HG03457 (cell line): Measurements from ENCODE around the gene KLRK1.
A peak's percentile ranks its signal among the peaks of the same experiment; 100 is the strongest.
"Not testable (repeated sequence)": the region's sequence is repeated elsewhere in the genome, so short reads cannot be mapped to it uniquely, and the experiment has no call there.

Experiments used
- ATAC-seq: cut with Tn5 transposase; IDR thresholded peaks from one replicate; pipeline ENCODE4 v1.9.1; 2021; ENCODE audit warnings: moderate number of reproducible peaks; ENCODE audit not compliant: unreplicated experiment

The KLRK1 gene

DNA sequence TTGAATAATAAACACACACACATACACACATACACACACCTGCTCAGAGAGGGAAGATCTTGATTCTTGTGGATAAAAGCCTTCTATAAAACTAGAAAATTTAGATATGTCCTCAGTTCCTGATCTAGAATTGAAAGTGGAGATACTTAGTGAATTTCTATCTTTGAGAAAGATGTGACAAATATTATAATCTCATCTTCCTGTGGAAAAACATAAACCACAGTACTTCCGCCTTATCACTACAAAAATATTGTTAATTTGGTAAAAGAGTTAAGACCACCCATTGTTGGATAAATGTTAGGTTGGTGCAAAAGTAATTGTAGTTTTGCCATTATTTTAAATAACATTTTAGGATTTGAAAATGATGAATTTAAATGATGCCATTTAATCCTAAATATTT lies at the start of gene KLRK1:
KLRK1 (minus strand) TSS at position 138 of the 400 bp plus-strand sequence. CDS start 1,231 bp downstream, outside the sequence.
- ATAC-seq, result no peak

DNA sequence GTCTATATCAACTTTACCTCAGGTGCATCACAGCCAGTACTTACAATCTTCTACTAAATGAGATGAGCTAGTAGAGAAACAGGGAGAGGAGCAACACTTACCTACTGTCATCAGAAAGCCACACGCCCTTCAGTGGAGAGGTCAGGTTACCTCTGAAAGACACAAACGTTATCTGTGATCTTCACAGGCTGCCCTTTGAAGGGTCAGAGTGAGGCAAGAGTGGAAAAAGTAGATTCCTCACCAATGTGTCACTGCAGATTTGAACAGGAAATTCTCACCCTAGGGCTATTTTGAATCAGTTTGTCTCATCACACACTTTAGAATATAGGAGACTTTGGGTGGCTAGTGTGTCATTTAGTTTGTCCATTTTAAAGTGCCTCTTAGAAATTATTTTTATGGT lies 47.8 kb upstream of the KLRK1 start:
- ATAC-seq, result not testable (repeated sequence)

GRCh38 chr12:10435816-10436215 lies 46.0 kb upstream of the KLRK1 start, which contains the start of gene KLRC2:
KLRC2 (minus strand) TSS chr12:10436010; CDS start chr12:10435986, 24 bp downstream.
- not testable (repeated sequence) for ATAC-seq

GRCh38 chr12:10430623-10431022 lies 40.8 kb upstream of the KLRK1 start:
- not testable (repeated sequence) for ATAC-seq

- ATAC-seq, result not testable (repeated sequence)
These were observed 36.1 kb upstream of the KLRK1 start for GRCh38 chr12:10425938-10426337.

- ATAC-seq, result not testable (repeated sequence)
These were observed 34.5 kb upstream of the KLRK1 start for GRCh38 chr12:10424260-10424899.

DNA sequence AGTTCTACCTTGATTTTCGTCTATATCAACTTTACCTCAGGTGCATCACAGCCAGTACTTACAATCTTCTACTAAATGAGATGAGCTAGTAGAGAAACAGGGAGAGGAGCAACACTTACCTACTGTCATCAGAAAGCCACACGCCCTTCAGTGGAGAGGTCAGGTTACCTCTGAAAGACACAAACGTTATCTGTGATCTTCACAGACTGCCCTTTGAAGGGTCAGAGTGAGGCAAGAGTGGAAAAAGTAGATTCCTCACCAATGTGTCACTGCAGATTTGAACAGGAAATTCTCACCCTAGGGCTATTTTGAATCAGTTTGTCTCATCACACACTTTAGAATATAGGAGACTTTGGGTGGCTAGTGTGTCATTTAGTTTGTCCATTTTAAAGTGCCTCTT lies 32.3 kb upstream of the KLRK1 start:
- ATAC-seq, result not testable (repeated sequence)

DNA sequence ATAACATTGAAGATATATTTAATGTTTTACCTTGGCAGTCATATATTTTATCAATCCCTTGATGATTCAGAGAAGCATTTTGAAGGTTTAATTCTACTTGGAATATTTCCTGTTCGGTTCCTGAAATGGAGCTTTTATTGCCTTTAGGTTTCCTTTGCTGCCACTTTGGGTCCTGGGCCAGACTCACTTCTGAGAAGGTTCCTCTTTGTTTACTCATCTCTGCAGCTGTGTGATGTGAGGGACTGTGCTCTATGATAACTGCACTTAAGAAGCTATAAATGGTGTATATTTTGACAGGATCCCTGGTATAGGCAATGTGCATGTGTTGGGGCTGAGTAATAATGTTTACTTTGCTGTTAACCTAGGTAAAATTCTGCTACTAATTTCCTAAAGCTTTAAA lies 30.5 kb upstream of the KLRK1 start, which contains the start of gene KLRC3:
KLRC3 (minus strand) TSS at position 262 of the 400 bp plus-strand sequence; CDS start at position 217, 45 bp downstream.
- not testable (repeated sequence) for ATAC-seq

GRCh38 chr12:10409392-10409791 lies 19.6 kb upstream of the KLRK1 start, which contains the start of gene KLRC4:
KLRC4 (minus strand) TSS chr12:10409757; CDS start chr12:10409575, 182 bp downstream.
- ATAC-seq, result no peak

GRCh38 chr12:10408842-10409241 lies 19.0 kb upstream of the KLRK1 start:
- no peak for ATAC-seq

DNA sequence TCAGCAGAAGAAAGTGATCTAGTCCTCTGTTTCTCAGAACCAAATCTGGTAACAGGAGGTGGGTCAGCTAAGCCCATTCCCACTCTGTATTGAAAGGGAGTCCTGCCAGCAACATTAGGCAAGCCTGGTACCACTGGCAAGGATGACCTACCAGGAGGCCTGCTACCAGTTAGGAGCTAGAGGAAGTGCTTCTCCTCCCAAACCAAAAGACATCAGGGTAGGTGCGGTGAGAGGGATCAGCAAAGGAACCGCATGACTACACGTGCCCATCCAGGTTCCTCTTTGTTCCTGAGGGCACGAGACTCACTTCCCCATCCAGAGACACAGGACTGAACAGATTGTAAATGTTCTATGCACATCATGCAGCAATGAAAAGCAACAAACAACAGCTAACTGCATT lies 16.9 kb upstream of the KLRK1 start:
- ATAC-seq, result no peak

GRCh38 chr12:10405294-10405693 lies 15.5 kb upstream of the KLRK1 start:
- ATAC-seq, result no peak

DNA sequence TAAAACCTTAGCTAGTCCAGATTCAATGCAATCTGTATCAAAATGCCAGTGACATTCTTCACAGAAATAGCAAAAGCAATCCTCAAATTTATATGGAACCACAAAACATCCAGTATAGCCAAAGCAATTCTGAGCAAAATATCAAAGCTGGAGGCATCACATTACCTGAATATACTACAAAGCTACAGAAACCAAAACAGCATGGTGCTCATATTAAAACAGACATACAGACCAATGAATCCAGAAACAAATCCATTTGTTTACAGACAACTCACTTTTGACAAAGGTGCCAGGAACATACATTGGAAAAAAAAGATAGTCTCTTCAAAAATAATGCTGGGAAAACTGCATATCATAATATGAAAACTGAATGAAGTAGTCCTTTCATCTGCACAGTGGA lies 15.0 kb upstream of the KLRK1 start:
- no peak for ATAC-seq

DNA sequence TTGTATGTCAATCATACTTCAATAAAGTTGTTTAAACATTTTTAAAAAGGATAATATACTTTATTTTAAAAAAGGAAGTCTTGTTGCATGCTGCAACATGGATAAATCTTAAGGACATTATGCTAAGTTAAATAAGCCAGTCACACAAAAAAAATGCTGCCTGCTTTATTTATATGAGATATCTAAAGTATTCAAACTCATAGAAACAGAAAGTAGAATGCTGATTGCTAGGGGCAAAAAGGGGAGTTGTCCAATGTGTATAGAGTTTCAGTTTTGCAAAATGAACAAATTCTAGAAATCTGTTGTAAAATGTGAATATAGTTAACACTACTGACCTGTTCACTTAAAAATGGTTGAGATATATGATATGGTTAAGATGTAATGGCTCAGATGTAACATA lies 11.0 kb upstream of the KLRK1 start:
- no peak for ATAC-seq

- no peak for ATAC-seq
These were observed 8.3 kb upstream of the KLRK1 start for GRCh38 chr12:10398168-10398567.

DNA sequence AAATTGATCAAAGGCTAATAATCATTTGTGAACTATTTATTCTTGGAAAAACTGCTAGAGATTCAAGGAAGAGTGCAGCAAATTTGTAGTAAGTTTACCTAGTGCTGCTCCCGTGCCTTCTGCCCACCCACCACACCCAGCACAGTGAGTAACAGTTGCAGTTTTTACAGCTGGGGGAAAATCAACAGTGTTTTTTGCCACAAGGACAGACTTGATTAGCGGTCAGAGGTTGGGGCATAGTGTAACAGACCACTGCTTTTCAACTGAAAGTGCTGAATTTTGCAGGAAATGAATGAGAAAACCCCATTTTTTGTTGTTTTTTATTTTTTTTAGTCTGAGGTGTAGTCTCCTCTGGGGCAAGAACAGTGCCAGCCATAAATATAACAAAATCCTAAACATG lies 7.5 kb upstream of the KLRK1 start:
- ATAC-seq, result no peak

DNA sequence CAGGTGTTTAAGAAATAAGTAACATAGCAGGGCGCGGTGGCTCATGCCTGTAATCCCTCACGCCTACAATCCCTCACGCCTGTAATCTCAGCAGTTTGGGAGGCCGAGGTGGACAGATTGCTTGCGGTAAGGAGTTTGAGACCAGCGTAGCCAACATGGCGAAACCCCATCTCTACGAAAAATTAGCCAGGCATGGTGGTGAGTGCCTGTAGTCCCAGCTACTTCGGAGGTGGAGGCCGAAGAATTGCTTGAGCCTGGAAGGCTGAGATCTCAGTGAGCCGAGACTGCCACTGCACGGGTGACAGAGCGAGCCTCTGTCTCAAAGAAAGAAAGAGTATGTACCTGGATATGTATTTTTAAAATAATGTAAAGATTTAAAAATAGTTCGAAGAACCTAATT lies 6.3 kb upstream of the KLRK1 start:
- ATAC-seq, result not testable (repeated sequence)

DNA sequence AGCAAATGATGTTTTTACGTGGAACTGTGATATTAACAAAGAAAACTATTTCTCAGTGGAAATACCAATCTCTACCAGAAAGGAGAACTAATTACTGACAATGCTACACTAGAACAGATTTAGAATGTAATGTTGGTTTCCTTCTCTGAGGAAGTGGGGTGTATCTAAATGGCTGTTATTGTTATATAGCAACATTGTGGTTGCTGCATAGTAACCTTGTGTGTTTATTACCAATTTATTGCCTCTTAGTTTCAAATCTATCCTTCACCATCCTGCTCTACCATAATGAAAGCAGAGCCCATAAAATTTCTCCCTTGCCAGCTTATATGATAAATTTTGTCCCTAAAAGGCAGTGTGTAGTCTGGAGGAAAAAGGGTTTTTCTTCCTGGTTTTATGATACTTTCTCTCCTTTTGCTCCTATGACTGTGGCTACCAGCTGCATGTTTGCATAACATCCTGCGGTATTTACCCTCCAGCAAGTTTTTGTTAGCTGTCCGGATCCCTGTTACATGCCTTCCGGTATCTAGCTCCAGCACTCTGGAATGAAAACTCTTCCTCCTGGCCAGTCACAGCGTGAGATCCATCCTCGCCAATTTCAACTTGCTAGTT lies 5.7 kb upstream of the KLRK1 start:
- ATAC-seq, result peak; percentile 62

DNA sequence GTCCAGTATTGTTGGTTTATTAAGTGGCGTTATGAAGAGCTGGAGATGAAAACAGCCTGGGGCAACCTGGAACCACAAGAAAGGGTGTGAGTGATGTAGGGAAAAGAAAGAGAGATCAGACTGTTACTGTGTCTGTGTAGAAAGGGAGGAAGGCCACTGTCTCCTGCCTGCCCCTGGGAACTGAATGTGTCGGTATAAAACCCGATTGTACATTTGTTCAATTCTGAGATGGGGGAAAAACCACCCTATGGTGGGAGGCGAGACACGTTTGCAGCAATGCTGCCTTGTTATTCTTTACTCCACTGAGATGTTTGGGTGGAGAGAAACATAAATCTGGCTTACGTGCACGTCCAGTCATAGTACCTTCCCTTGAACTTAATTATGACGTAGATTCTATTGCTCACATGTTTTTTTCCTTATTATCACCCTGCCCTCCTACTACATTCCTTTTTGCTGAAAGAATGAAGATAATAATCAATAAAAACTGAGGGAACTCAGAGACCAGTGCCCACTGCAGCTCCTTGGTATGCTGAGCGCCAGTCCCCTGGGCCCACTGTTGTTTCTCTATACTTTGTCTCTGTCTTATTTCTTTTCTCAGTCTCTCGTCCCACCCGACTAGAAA lies 4.8 kb upstream of the KLRK1 start:
- ATAC-seq, result not testable (repeated sequence)

DNA sequence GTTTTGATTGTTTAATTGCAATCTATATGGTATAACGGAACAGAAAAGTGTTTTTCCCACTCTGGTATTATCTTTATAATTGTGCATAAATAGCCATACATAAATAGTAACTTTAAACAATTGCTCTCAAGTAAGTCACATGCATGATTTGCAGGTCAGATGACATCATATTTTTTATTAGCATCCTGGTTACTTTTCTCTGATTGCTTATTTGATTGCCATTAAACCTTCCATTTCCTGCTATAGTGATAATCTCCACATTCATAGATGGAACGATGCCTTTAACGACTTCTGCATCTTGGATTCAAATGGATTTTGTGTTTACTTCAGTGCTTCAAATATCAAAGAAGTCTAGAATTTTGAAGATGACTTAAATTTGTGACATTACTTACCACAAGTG lies 3.5 kb upstream of the KLRK1 start:
- ATAC-seq, result no peak

DNA sequence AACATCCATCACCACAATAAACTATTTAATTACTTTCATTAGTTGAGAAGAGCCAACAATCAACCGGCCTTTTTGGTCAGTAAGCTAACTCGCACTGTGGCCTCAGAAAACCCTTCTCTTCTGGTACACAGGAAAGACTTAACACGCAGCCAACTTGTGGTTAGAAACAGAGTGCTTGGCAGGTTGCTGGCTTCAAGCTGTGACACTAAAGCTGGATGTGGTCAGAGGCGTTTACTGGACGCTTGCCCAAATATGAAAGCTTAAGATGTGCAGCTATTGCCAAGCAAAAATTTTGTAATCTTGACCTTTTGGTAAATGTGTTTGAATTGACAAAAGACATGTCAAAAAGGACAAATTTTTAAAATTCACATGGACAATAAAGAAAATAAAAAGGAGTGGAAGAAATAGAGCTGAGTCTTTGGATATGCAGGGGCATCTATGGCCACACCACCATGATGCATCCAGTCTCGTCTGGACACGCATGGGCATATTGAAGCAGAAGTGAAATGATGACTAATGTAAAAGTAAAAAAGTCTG lies 2.6 kb upstream of the KLRK1 start:
- no peak for ATAC-seq

DNA sequence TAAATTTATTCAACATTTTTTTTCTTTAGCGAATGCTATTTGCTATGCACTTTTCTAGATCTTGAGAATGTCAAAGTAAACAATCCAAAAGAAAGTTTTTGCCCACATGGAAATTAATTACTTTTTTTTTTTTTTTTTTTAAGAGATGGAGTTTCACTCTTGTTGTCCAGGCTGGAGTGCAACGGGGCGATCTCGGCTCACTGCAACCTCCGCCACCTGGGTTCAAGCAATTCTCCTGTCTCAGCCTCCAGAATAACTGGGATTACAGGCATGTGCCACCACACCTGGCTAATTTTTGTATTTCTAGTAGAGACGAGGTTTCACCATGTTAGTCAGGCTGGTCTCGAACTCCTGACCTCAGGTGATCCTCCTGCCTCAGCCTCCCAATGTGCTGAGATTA lies 1.1 kb upstream of the KLRK1 start:
- not testable (repeated sequence) for ATAC-seq
